Fibroblast of mammary gland (primary cell): ENCODE results near the gene MMP20.

Experiments
- DNase-seq: peaks from one replicate; pipeline ENCODE4 v3.0.0-alpha.2; 2010; ENCODE audit warnings: low read depth
- H3K4me3 ChIP-seq: 2 replicates; pipeline ENCODE4 v1.5.1; 2011; ENCODE audit warnings: low read depth, mild to moderate bottlenecking, low read length, moderate library complexity; ENCODE audit not compliant: control insufficient read depth
- CTCF ChIP-seq: conservative IDR thresholded peaks from 2 replicates; pipeline ENCODE4 v1.5.1; 2011; ENCODE audit warnings: low read depth, low read length, inconsistent platforms; ENCODE audit not compliant: control insufficient read depth, insufficient read depth

Gene MMP20

GRCh38 chr11:102608699-102609098, 16.4 kb downstream of the MMP20 start:
- TF ChIP-seq CTCF: no peak
- no peak overlapping the region for H3K4me3 ChIP-seq
- no peak for DNase-seq

DNA sequence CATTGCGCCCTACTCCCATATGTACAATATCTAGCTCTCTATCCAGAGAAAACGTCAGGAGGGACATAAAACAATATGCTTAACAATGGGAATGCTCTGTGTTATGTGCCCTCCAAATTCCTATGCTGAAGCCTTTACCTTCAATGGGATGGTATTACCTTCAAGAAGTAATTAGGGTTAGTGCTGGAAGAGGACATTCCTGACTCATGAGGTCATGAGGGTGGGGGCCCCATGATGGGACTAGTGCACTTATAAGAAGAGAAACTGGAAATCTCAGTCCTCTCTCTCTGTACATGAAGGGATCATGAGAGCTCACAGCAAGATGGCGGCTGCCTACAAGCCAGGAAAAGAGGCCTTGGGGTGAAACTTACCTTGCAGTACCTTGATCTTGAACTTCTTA, 20.3 kb downstream of the MMP20 start:
- no peak for DNase-seq
- no peak overlapping the region for H3K4me3 ChIP-seq
- TF ChIP-seq CTCF: no peak

DNA sequence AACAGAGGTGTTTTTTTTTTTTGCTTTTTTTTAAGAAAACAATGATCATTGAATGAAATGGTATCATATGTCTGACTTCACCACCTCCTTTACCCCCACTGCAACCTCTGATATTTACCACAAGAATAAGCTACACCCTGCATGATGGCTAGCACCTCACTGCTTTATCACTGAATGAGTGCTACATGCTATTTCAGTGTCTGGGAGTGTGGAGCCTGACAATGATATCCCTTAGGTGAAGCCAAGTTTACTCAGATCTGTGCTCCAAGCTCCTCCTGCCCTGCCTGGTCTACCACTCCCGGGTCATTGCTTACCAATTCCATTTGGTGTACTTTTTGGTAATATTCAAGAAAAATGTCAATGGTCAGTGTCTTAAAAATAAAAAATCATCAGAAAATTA, 21.1 kb downstream of the MMP20 start:
- DNase-seq: no peak
- no peak for TF ChIP-seq CTCF
- no peak overlapping the region for H3K4me3 ChIP-seq

- TF ChIP-seq CTCF: no peak
- DNase-seq: no peak
- H3K4me3 ChIP-seq: no peak overlapping the region
These were observed 21.6 kb downstream of the MMP20 start for GRCh38 chr11:102603576-102603975.

DNA sequence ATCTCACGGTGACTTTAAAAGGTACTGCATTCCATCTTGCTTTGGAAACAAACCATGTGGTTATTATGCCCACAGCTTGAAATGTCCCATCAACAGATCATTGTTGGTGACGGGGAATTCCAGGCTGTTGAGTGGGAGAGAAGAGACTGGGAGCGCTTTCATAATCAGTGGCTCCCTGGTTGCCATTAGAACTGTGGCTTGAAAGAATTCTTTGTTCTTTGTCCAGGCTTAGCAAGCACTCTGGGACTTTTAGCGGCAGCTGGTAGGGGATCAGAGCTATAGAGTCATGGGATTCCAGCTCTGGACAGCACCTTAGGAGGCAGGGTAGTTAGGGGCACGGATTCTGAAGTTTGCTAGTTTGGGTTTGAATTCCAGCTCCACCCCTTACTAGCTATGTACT, 22.0 kb downstream of the MMP20 start:
- DNase-seq: peak; percentile 22
- TF ChIP-seq CTCF: no peak
- H3K4me3 ChIP-seq: no peak overlapping the region

GRCh38 chr11:102600666-102601065, 24.5 kb downstream of the MMP20 start:
- H3K4me3 ChIP-seq: no peak overlapping the region
- TF ChIP-seq CTCF: no peak
- DNase-seq: no peak

- TF ChIP-seq CTCF: no peak
- H3K4me3 ChIP-seq: no peak overlapping the region
- DNase-seq: peak; percentile 97
These were observed 25.4 kb downstream of the MMP20 start for GRCh38 chr11:102599642-102600261.
